Caco-2 (cell line): ENCODE results near the gene KRT75. TPM values are rescaled to one million over a fixed set of nuclear protein-coding genes. Genes with fewer than 3 reads are reported as not detected.

Source experiments
- BruUV-seq: library from RNA; stranded (reverse); fragments of 400-500 nt; replicated peaks from 2 replicates; lab custom pipeline; 2021; lab: Mats Ljungman, UMichigan
- CTCF ChIA-PET: fragments of 300-600 bp; sonication (Branson Sonifier 250); formaldehyde crosslinking; loops from one replicate; lab custom pipeline; 2022; ENCODE audit warnings: antibody characterized with exemption; lab: Charles Lee
- POLR2A ChIA-PET: fragments of 300-600 bp; sonication (Branson Sonifier 250); formaldehyde crosslinking; loops from one replicate; lab custom pipeline; 2022; ENCODE audit warnings: antibody characterized with exemption; lab: Charles Lee
- DNase-seq, 2 experiments: peaks; one replicate each; pipeline versions ENCODE4 v3.0.0 to v3.0.0-alpha.2; 2020 to 2022
- H3K27me3 ChIP-seq: replicated peaks from 2 replicates; pipeline ENCODE4 v1.6.0; 2011; ENCODE audit warnings: low read length; ENCODE audit not compliant: control insufficient read depth, insufficient read depth
- H3K36me3 ChIP-seq: 2 replicates; pipeline ENCODE4 v1.5.1; 2011; ENCODE audit warnings: low read length; ENCODE audit not compliant: control insufficient read depth, insufficient read depth
- H3K4me1 ChIP-seq: fragments of 250-450 bp; sonication (Bioruptor Pico); 2 replicates; pipeline ENCODE4 v1.5.1; 2020; ENCODE audit warnings: mild to moderate bottlenecking
- H3K4me3 ChIP-seq: 2 replicates; pipeline ENCODE4 v1.5.1; 2011; ENCODE audit warnings: low read depth, mild to moderate bottlenecking, control low read depth, low read length
- H3K9me3 ChIP-seq: fragments of 250-450 bp; sonication (Bioruptor Pico); 2 replicates; pipeline ENCODE4 v1.5.1; 2020; ENCODE audit warnings: mild to moderate bottlenecking, moderate library complexity
- H3K27ac Mint-ChIP-seq: one replicate; pipeline ENCODE4 v1.8.0; 2022; ENCODE audit warnings: mixed read lengths; ENCODE audit not compliant: unreplicated experiment
- H3K27me3 Mint-ChIP-seq: one replicate; pipeline ENCODE4 v1.8.0; 2022; ENCODE audit warnings: mixed read lengths; ENCODE audit not compliant: insufficient read depth, unreplicated experiment
- H3K36me3 Mint-ChIP-seq: one replicate; pipeline ENCODE4 v1.8.0; 2022; ENCODE audit warnings: mild to moderate bottlenecking, mixed read lengths; ENCODE audit not compliant: insufficient read depth, unreplicated experiment
- H3K4me1 Mint-ChIP-seq: one replicate; pipeline ENCODE4 v1.8.0; 2022; ENCODE audit warnings: low read depth, mixed read lengths; ENCODE audit not compliant: unreplicated experiment
- H3K4me3 Mint-ChIP-seq: one replicate; pipeline ENCODE4 v1.8.0; 2022; ENCODE audit warnings: mild to moderate bottlenecking, moderate library complexity, mixed read lengths; ENCODE audit not compliant: unreplicated experiment
- H3K9me3 Mint-ChIP-seq: one replicate; pipeline ENCODE4 v1.8.0; 2022; ENCODE audit warnings: mixed read lengths; ENCODE audit not compliant: unreplicated experiment
- intact Hi-C: fragments of 100-400 bp; cut with micrococcal nuclease; formaldehyde crosslinking; loops from one replicate; pipeline ENCODE4 v1.10.0; 2022; ENCODE audit not compliant: unreplicated experiment
- total RNA-seq: library from RNA; stranded (reverse); gene quantifications from 2 replicates; pipeline ENCODE4 v1.2.3, GENCODE V29; 2022
- TF ChIP-seq, protein P1 (sequence below), 2 experiments: fragments of 200-600 bp in 1 of 2; IDR thresholded peaks; 1 replicate in 1 of 2; 2 replicates in 1 of 2; pipeline versions ENCODE4 v1.5.1 to v1.8.0; 2011 to 2022; ENCODE audit warnings: antibody characterized with exemption in 1 of 2, control low read depth in 1 of 2, inconsistent platforms in 1 of 2, low read depth in 1 of 2, low read length in 1 of 2, mild to moderate bottlenecking in 1 of 2, moderate library complexity in 1 of 2; ENCODE audit not compliant: insufficient read depth in 1 of 2, severe bottlenecking in 1 of 2, unreplicated experiment in 1 of 2

Gene KRT75
- total RNA-seq, 1 experiment from 2014 or later, result not detected

DNA sequence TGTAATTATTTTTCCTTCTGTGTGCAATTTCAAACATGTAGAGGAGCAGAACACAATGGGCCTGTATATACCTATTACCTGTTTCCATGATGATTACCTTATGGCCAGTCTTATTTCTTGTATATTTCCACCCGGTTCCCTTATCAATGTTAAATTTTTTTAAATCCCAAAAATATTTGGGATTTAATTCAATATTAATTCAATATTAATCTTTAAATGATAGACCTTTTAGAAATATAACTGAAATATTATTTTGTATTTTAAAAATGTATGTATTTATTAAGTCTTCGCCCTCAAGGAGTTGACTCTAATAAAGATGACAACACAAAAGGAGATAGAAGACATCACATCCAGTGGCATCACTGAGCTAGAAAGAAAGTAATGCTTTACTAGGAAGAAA lies 40.0 kb upstream of the KRT75 start:
- Mint-ChIP-seq H3K4me3 (no peak overlapping the region), H3K9me3 (peaks cover 21% of the 10 kb centered on the region), H3K36me3 (no peaks in the 10 kb centered on the region), H3K27me3 (peaks cover 7% of the 10 kb centered on the region), H3K4me1 (no peaks in the 10 kb centered on the region), H3K27ac (no peak overlapping the region)
- H3K4me1 ChIP-seq, result no peaks in the 10 kb centered on the region
- intact Hi-C loops, result no loop called here
- no peaks in the 10 kb centered on the region for H3K36me3 ChIP-seq
- H3K4me3 ChIP-seq, result no peak overlapping the region
- POLR2A ChIA-PET, result no interaction called here
- no peak for DNase-seq
- H3K9me3 ChIP-seq, result no peaks in the 10 kb centered on the region
- CTCF ChIA-PET, result no interaction called here
- TF ChIP-seq, protein P1, sequence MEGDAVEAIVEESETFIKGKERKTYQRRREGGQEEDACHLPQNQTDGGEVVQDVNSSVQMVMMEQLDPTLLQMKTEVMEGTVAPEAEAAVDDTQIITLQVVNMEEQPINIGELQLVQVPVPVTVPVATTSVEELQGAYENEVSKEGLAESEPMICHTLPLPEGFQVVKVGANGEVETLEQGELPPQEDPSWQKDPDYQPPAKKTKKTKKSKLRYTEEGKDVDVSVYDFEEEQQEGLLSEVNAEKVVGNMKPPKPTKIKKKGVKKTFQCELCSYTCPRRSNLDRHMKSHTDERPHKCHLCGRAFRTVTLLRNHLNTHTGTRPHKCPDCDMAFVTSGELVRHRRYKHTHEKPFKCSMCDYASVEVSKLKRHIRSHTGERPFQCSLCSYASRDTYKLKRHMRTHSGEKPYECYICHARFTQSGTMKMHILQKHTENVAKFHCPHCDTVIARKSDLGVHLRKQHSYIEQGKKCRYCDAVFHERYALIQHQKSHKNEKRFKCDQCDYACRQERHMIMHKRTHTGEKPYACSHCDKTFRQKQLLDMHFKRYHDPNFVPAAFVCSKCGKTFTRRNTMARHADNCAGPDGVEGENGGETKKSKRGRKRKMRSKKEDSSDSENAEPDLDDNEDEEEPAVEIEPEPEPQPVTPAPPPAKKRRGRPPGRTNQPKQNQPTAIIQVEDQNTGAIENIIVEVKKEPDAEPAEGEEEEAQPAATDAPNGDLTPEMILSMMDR (IDR thresholded peaks at IDR 0.05; ENCODE audit: insufficient read depth in 1 of 2, low read depth in 1 of 2, low read length in 1 of 2, severe bottlenecking in 1 of 2, unreplicated experiment in 1 of 2), result no peak
- no TSS peak for BruUV-seq
- no peaks in the 10 kb centered on the region for H3K27me3 ChIP-seq

DNA sequence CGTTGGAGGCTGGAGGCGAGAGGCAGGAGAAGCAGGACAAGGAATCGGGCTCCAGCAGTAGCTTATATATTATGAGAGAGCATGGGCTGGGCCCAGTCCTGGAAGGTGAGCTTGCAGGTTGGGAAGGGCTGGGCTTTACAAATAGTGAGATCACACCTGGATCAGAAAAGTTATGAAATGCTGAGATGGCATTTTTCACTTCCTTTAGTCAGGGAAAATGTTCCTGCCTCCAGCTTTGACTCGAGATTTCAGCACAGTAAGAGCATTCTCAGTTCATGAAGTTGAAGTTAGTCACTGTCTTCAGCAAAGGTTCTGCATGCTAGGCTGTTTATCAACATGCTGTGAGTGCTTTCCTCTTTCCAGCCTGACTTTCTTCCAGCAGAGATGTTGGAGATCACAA lies 39.6 kb upstream of the KRT75 start, which contains the start of gene KRT6C:
Gene KRT6C (minus strand): TSS at position 38 of the 400 bp plus-strand sequence. CDS start 68 bp downstream, outside the sequence.
- ChIA-PET CTCF (no interaction called here), POLR2A (no interaction called here)
- no peak for DNase-seq
- BruUV-seq, result no TSS peak
- Mint-ChIP-seq H3K4me3 (no peak within 1 kb of the TSS), H3K9me3 (peaks cover 18% of the 10 kb centered on the region), H3K27ac (no peak within 1 kb of the TSS), H3K36me3 (no peaks in the 10 kb centered on the region), H3K4me1 (no peaks in the 10 kb centered on the region), H3K27me3 (peaks cover 8% of the 10 kb centered on the region)
- no peaks in the 10 kb centered on the region for H3K27me3 ChIP-seq
- H3K36me3 ChIP-seq, result no peaks in the 10 kb centered on the region
- H3K9me3 ChIP-seq, result no peaks in the 10 kb centered on the region
- no peak within 1 kb of the TSS for H3K4me3 ChIP-seq
- TF ChIP-seq, protein P1 (IDR thresholded peaks at IDR 0.05; ENCODE audit: insufficient read depth in 1 of 2, low read depth in 1 of 2, low read length in 1 of 2, severe bottlenecking in 1 of 2, unreplicated experiment in 1 of 2), result no peak
- intact Hi-C loops, result no loop called here
- no peaks in the 10 kb centered on the region for H3K4me1 ChIP-seq

DNA sequence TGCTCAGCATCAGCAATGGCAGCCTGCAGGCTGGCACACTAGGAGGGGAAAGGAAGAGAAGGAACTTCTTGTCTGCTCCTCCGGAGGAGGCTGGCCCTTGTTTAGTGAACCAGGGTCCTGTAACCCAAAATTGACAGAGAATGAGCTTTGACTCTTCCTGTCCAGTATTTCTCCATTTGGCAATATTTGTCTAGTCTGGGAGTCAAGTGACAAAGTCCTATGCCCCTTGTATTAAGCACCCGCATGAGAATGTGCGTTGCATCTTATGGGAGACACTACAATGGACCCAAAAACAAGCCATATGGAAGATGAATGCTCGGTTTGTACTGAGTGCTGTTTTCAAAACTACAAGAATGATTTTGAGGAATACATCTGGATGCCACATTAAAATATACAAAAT lies 35.7 kb upstream of the KRT75 start:
- intact Hi-C loops, result no loop called here
- H3K4me3 Mint-ChIP-seq, result no peak overlapping the region
- H3K36me3 Mint-ChIP-seq, result no peaks in the 10 kb centered on the region
- H3K4me3 ChIP-seq, result no peak overlapping the region
- no peaks in the 10 kb centered on the region for H3K9me3 ChIP-seq
- BruUV-seq, result no TSS peak
- no peaks in the 10 kb centered on the region for H3K9me3 Mint-ChIP-seq
- no peaks in the 10 kb centered on the region for H3K4me1 Mint-ChIP-seq
- no peaks in the 10 kb centered on the region for H3K4me1 ChIP-seq
- ChIA-PET POLR2A (no interaction called here), CTCF (interaction anchor here (1.3 kb wide), 1 partner anchor 74 kb away, joined by 3 read pairs; no protein-coding TSS in a partner anchor)
- TF ChIP-seq, protein P1 (IDR thresholded peaks at IDR 0.05; ENCODE audit: insufficient read depth in 1 of 2, low read depth in 1 of 2, low read length in 1 of 2, severe bottlenecking in 1 of 2, unreplicated experiment in 1 of 2), result no peak
- H3K36me3 ChIP-seq, result no peaks in the 10 kb centered on the region
- H3K27me3 Mint-ChIP-seq, result peaks cover 14% of the 10 kb centered on the region
- H3K27ac Mint-ChIP-seq, result no peak overlapping the region
- no peak for DNase-seq
- no peaks in the 10 kb centered on the region for H3K27me3 ChIP-seq
